ENCODE results near the gene HMHB1.

HMHB1 gene

GRCh38 chr5:143862271-143862670 lies 50.3 kb downstream of the HMHB1 start:
- Histone ChIP-seq H3K4me3 (ENCODE audit: low read depth in 1 of 2, low read length in 2 of 2) (no peak overlapping the region), H3K9ac (ENCODE audit: low read depth in 1 of 2, low read length in 2 of 2) (no peak overlapping the region), H3K9me3 (ENCODE audit: control insufficient read depth in 1 of 2, low read length in 2 of 2) (no peaks in the 10 kb centered on the region), H3K36me3 (ENCODE audit: control insufficient read depth in 1 of 2, insufficient read depth in 2 of 2, low read length in 2 of 2) (no peaks in the 10 kb centered on the region), H3K27ac (ENCODE audit: low read depth, low read length) (no peak overlapping the region), H3K4me1 (ENCODE audit: control insufficient read depth in 1 of 2, insufficient read depth in 2 of 2, low read length in 2 of 2) (no peaks in the 10 kb centered on the region), H3K27me3 (ENCODE audit: control insufficient read depth in 1 of 2, insufficient read depth in 2 of 2, low read length in 2 of 2) (no peaks in the 10 kb centered on the region)

- no peak overlapping the region for H3K27ac ChIP-seq (ENCODE audit: low read depth, low read length)
- H3K9ac ChIP-seq (ENCODE audit: low read depth in 1 of 2, low read length in 2 of 2), result no peak overlapping the region
Measured at GRCh38 chr5:143865426-143866025, 53.6 kb downstream of the HMHB1 start.

More at GRCh38 chr5:143865426-143866025, 53.6 kb downstream of the HMHB1 start:
- Histone ChIP-seq H3K9me3 (ENCODE audit: control insufficient read depth in 1 of 2, low read length in 2 of 2) (no peaks in the 10 kb centered on the region), H3K4me3 (ENCODE audit: low read depth in 1 of 2, low read length in 2 of 2) (no peak overlapping the region), H3K27me3 (ENCODE audit: control insufficient read depth in 1 of 2, insufficient read depth in 2 of 2, low read length in 2 of 2) (no peaks in the 10 kb centered on the region), H3K4me1 (ENCODE audit: control insufficient read depth in 1 of 2, insufficient read depth in 2 of 2, low read length in 2 of 2) (no peaks in the 10 kb centered on the region), H3K36me3 (ENCODE audit: control insufficient read depth in 1 of 2, insufficient read depth in 2 of 2, low read length in 2 of 2) (no peaks in the 10 kb centered on the region)
